ENCODE measurements around the gene UBXN11.

Gene UBXN11

GRCh38 chr1:26324550-26324949, 18.1 kb upstream of the UBXN11 start:
- TF ChIP-seq CTCF (IDR thresholded peaks at IDR 0.05; ENCODE audit: low read depth, low read length) = no peak
- no peak overlapping the region for H3K4me3 ChIP-seq (replicated peaks in 1 of 2; ENCODE audit: low read depth in 2 of 2, low read length in 2 of 2)
- no peak for DNase-seq (ENCODE audit: low read depth in 2 of 2)

- no peak overlapping the region for H3K4me3 ChIP-seq (replicated peaks in 1 of 2; ENCODE audit: low read depth in 2 of 2, low read length in 2 of 2)
- TF ChIP-seq CTCF (IDR thresholded peaks at IDR 0.05; ENCODE audit: low read depth, low read length) = no peak
- DNase-seq (ENCODE audit: low read depth in 2 of 2) = no peak
These were observed 16.9 kb upstream of the UBXN11 start for GRCh38 chr1:26323382-26323781.

GRCh38 chr1:26322042-26322331, 15.6 kb upstream of the UBXN11 start:
- TF ChIP-seq CTCF (IDR thresholded peaks at IDR 0.05; ENCODE audit: low read depth, low read length) = no peak
- H3K4me3 ChIP-seq (replicated peaks in 1 of 2; ENCODE audit: low read depth in 2 of 2, low read length in 2 of 2) = no peak overlapping the region
- DNase-seq (ENCODE audit: low read depth in 2 of 2) = no peak

DNA sequence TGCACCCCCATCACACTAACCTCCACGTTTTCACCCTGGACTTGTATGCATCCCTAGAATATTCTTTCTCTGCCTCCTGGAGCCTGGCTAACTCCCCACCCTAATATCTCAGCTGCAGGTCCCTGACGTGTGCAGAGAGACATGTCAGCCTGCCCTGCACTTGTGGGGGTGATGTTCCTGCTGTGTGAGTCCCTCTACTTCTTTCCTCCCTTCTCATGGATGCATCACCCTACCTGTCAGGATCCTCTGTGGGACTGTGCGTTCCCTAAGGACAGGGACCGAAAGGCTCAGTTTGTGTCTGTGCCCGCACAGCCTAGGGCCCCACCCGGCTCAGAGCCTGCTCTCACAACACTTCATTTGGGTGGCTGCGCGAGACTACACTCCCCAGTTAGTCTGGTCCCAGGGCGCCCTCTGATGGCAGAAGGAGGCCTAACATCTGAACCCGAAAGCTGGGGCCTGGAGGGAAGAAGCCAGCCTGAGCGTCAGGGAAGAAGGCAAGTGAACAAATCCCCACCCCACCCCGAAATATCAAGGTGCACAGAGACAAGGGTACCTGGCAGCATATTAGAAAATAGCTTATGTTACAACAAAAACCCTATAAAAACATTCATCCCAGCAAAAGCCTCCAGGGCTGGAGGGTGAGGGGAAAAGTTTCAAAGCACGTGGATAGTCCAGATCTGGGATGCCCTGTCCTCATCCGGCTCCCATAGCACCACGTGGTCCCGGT, 15.0 kb upstream of the UBXN11 start:
- no peak overlapping the region for H3K4me3 ChIP-seq (replicated peaks in 1 of 2; ENCODE audit: low read depth in 2 of 2, low read length in 2 of 2)
- DNase-seq (ENCODE audit: low read depth in 2 of 2) = peak; percentile 88 to 89
- TF ChIP-seq CTCF (IDR thresholded peaks at IDR 0.05; ENCODE audit: low read depth, low read length) = peak; percentile 93

GRCh38 chr1:26320896-26321295, 14.5 kb upstream of the UBXN11 start:
- H3K4me3 ChIP-seq (replicated peaks in 1 of 2; ENCODE audit: low read depth in 2 of 2, low read length in 2 of 2) = no peak overlapping the region
- no peak for DNase-seq (ENCODE audit: low read depth in 2 of 2)
- no peak for TF ChIP-seq CTCF (IDR thresholded peaks at IDR 0.05; ENCODE audit: low read depth, low read length)

DNA sequence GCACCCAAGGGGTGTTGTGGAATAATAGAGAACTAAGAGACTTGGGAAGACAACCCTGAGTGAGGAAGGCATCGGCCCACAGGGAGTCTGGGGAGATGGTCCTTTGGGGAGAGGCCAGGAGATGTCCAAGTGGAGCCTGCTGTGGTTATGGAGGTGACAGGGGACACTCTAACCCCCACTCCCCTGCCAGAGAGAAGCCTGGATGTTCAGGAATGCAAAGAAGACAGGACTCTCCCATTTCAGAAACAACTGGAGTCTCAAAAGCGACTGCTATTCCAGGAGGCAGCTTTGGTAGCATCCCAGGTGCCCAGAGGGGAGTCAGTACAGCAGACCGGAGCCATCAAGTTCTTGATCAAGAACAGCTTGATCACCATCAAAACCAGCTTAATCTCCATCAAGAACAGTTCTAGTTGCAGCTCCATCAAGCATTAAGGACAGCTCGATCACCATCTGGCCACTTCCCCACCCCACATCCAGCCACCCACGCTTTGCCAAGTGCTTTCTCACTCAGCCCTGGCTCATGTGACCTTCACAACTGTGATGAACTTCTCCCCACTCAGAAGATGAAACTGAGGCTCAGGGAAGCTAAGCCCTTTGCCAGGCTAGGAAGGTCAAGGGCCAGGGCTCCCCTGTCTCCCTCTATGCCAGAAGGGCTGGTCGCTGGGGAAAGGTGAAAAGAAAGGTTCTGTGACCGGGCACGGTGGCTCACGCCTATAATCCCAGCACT, 12.1 kb upstream of the UBXN11 start:
- TF ChIP-seq CTCF (IDR thresholded peaks at IDR 0.05; ENCODE audit: low read depth, low read length) = no peak
- no peak for DNase-seq (ENCODE audit: low read depth in 2 of 2)
- H3K4me3 ChIP-seq (replicated peaks in 1 of 2; ENCODE audit: low read depth in 2 of 2, low read length in 2 of 2) = no peak overlapping the region

Data from cardiac fibroblast (primary cell).